Measurements from ENCODE around the gene NQO2. TPM values are rescaled to one million over a fixed set of nuclear protein-coding genes. Genes with fewer than 3 reads are reported as not detected.
A peak's percentile ranks its signal among the peaks of the same experiment; 100 is the strongest.

NQO2 gene
- total and polyA plus RNA-seq, 2 of the 13 experiments (the other 11 are each of a cell fraction or from before 2014, with no cell fraction given), result 32.2 to 56.5 TPM

DNA sequence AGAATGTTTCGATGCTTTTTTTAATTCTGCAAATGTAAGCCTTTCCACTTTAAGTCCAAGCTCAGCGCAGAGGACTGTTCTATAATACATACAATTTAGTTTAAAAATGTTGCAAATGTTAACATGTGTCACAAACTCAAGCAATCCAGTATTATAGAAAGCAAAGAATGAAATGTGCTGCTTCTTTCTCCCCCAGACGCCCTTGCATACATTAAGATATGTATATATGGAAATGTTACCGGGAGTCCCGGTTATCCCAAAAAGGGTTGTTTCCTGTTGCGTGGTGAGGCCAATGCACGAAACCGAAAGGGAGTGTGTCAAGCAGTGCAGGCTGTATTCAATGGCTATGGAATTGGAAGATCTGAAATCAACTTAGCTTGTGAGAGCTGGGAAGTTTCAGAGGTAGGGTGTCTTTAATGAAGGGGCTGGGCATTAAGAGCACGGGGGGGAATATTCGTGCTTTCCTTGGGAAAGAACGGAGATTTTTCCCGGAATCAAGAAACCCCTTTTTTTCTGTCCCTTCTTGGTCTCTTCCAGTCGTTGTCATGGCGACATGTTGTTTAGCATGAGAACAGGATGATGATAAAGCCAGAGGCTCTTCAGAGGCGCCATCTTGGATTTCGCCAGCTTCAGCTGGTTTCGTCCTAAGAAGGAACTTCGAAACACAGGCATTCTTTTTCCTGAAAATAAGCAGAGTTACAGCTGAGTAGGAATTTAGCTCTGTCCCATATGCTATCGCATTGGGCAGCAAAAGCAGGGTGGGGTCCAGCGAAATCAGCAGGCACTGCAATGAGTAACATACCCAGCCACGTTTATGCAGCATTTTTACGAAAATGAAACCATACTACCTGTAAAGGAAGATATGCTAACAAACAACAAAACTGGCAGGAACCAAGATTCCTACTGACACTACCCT, 10.1 kb upstream of the NQO2 start (continued):
- no peak for TF ChIP-seq RAD21 (CRISPR knock-in tag; IDR thresholded peaks at IDR 0.05)
- TF ChIP-seq ZNF253 (CRISPR knock-in tag; IDR thresholded peaks at IDR 0.05; ENCODE audit: borderline replicate concordance), result 0 out of 2 replicates have a peak, but pooled peaks have one; percentile 53
- TF ChIP-seq, protein P1, sequence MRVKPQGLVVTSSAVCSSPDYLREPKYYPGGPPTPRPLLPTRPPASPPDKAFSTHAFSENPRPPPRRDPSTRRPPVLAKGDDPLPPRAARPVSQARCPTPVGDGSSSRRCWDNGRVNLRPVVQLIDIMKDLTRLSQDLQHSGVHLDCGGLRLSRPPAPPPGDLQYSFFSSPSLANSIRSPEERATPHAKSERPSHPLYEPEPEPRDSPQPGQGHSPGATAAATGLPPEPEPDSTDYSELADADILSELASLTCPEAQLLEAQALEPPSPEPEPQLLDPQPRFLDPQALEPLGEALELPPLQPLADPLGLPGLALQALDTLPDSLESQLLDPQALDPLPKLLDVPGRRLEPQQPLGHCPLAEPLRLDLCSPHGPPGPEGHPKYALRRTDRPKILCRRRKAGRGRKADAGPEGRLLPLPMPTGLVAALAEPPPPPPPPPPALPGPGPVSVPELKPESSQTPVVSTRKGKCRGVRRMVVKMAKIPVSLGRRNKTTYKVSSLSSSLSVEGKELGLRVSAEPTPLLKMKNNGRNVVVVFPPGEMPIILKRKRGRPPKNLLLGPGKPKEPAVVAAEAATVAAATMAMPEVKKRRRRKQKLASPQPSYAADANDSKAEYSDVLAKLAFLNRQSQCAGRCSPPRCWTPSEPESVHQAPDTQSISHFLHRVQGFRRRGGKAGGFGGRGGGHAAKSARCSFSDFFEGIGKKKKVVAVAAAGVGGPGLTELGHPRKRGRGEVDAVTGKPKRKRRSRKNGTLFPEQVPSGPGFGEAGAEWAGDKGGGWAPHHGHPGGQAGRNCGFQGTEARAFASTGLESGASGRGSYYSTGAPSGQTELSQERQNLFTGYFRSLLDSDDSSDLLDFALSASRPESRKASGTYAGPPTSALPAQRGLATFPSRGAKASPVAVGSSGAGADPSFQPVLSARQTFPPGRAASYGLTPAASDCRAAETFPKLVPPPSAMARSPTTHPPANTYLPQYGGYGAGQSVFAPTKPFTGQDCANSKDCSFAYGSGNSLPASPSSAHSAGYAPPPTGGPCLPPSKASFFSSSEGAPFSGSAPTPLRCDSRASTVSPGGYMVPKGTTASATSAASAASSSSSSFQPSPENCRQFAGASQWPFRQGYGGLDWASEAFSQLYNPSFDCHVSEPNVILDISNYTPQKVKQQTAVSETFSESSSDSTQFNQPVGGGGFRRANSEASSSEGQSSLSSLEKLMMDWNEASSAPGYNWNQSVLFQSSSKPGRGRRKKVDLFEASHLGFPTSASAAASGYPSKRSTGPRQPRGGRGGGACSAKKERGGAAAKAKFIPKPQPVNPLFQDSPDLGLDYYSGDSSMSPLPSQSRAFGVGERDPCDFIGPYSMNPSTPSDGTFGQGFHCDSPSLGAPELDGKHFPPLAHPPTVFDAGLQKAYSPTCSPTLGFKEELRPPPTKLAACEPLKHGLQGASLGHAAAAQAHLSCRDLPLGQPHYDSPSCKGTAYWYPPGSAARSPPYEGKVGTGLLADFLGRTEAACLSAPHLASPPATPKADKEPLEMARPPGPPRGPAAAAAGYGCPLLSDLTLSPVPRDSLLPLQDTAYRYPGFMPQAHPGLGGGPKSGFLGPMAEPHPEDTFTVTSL (CRISPR knock-in tag; IDR thresholded peaks at IDR 0.05; ENCODE audit: borderline replicate concordance), result 0 out of 2 replicates have a peak, but pooled peaks have one; percentile 17
- TF ChIP-seq ATF7 (IDR thresholded peaks at IDR 0.05), result peak; percentile 88
- TF ChIP-seq ATF7 (CRISPR knock-in tag; IDR thresholded peaks at IDR 0.05), result no peak
- TF ChIP-seq IRX3 (CRISPR knock-in tag; IDR thresholded peaks at IDR 0.05; ENCODE audit: borderline replicate concordance, low read depth), result 0 out of 2 replicates have a peak, but pooled peaks have one; percentile 16
- peak; percentile 54; the same call in 1 of the 2 replicates for TF ChIP-seq ZNF605 (CRISPR knock-in tag; IDR thresholded peaks at IDR 0.05)
- TF ChIP-seq, protein P2, sequence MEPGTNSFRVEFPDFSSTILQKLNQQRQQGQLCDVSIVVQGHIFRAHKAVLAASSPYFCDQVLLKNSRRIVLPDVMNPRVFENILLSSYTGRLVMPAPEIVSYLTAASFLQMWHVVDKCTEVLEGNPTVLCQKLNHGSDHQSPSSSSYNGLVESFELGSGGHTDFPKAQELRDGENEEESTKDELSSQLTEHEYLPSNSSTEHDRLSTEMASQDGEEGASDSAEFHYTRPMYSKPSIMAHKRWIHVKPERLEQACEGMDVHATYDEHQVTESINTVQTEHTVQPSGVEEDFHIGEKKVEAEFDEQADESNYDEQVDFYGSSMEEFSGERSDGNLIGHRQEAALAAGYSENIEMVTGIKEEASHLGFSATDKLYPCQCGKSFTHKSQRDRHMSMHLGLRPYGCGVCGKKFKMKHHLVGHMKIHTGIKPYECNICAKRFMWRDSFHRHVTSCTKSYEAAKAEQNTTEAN (CRISPR knock-in tag; conservative IDR thresholded peaks at IDR 0.05), result no peak
- no peak for TF ChIP-seq CBX2 (IDR thresholded peaks at IDR 0.05; ENCODE audit: low read depth, low read length)
- TF ChIP-seq CBX2 (CRISPR knock-in tag; IDR thresholded peaks at IDR 0.05; ENCODE audit: low read depth), result no peak
- TF ChIP-seq, protein P3, sequence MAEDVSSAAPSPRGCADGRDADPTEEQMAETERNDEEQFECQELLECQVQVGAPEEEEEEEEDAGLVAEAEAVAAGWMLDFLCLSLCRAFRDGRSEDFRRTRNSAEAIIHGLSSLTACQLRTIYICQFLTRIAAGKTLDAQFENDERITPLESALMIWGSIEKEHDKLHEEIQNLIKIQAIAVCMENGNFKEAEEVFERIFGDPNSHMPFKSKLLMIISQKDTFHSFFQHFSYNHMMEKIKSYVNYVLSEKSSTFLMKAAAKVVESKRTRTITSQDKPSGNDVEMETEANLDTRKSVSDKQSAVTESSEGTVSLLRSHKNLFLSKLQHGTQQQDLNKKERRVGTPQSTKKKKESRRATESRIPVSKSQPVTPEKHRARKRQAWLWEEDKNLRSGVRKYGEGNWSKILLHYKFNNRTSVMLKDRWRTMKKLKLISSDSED (CRISPR knock-in tag; IDR thresholded peaks at IDR 0.05), result no peak
- TF ChIP-seq ZC3H13 (CRISPR knock-in tag; IDR thresholded peaks at IDR 0.05), result no peak
- TF ChIP-seq MBNL3 (CRISPR knock-in tag; conservative IDR thresholded peaks at IDR 0.05), result no peak
- TF ChIP-seq POGZ (CRISPR knock-in tag; IDR thresholded peaks at IDR 0.05), result no peak; the same call in 1 of the 2 replicates
- TF ChIP-seq, protein P4, sequence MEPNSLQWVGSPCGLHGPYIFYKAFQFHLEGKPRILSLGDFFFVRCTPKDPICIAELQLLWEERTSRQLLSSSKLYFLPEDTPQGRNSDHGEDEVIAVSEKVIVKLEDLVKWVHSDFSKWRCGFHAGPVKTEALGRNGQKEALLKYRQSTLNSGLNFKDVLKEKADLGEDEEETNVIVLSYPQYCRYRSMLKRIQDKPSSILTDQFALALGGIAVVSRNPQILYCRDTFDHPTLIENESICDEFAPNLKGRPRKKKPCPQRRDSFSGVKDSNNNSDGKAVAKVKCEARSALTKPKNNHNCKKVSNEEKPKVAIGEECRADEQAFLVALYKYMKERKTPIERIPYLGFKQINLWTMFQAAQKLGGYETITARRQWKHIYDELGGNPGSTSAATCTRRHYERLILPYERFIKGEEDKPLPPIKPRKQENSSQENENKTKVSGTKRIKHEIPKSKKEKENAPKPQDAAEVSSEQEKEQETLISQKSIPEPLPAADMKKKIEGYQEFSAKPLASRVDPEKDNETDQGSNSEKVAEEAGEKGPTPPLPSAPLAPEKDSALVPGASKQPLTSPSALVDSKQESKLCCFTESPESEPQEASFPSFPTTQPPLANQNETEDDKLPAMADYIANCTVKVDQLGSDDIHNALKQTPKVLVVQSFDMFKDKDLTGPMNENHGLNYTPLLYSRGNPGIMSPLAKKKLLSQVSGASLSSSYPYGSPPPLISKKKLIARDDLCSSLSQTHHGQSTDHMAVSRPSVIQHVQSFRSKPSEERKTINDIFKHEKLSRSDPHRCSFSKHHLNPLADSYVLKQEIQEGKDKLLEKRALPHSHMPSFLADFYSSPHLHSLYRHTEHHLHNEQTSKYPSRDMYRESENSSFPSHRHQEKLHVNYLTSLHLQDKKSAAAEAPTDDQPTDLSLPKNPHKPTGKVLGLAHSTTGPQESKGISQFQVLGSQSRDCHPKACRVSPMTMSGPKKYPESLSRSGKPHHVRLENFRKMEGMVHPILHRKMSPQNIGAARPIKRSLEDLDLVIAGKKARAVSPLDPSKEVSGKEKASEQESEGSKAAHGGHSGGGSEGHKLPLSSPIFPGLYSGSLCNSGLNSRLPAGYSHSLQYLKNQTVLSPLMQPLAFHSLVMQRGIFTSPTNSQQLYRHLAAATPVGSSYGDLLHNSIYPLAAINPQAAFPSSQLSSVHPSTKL (CRISPR knock-in tag; IDR thresholded peaks at IDR 0.05), result no peak; the same call in 1 of the 2 replicates
- TF ChIP-seq HMG20B (CRISPR knock-in tag; conservative IDR thresholded peaks at IDR 0.05), result no peak
- TF ChIP-seq ZNF777 (CRISPR knock-in tag; IDR thresholded peaks at IDR 0.05), result no peak
